HuH-7 (cell line): ENCODE results near the gene TNRC6B.
A peak's percentile ranks its signal among the peaks of the same experiment; 100 is the strongest.

Source experiments
- DNase-seq: peaks from one replicate; pipeline ENCODE4 v3.0.0; 2011; ENCODE audit warnings: low spot score

TNRC6B gene

DNA sequence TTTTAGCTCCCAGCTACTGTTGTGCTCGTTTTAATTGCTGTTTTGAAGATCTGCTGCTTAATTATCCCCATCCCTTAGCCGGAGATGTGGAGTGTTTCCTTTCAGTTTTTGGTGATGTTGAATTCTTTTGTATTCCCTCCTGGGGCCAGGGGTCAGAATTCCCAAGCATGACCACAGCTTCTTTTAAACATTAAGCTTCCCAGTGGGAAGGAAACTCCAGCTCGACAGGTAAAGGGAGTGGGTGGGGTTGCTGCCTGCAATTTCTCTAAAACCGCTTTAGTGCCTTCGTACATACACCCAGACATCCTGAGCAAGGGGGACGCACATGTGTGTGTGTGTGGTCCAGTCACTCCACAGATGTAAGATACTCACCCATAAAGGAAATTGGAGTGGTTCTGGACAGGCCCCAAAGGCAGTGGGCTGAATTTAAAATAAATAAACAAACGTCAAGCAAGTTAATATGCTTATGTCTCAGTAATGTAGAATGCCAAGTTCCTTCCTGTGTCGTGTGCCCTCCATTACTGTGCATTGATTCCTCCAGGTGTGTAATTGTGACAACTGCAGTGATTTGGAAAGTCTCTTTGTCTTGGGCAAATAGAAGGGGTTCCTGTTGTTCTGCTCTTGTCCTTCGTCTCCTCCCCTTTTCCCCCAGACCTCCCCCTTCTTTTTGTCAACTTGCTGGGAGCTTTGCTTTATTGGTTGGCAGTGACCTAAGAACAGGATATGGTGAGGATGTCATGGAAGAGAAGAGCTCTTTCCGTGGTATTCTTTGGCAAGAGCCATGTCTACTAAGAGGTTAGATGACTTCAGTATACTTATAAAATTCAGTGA, 149.4 kb downstream of the TNRC6B start:
- no peak for DNase-seq

DNA sequence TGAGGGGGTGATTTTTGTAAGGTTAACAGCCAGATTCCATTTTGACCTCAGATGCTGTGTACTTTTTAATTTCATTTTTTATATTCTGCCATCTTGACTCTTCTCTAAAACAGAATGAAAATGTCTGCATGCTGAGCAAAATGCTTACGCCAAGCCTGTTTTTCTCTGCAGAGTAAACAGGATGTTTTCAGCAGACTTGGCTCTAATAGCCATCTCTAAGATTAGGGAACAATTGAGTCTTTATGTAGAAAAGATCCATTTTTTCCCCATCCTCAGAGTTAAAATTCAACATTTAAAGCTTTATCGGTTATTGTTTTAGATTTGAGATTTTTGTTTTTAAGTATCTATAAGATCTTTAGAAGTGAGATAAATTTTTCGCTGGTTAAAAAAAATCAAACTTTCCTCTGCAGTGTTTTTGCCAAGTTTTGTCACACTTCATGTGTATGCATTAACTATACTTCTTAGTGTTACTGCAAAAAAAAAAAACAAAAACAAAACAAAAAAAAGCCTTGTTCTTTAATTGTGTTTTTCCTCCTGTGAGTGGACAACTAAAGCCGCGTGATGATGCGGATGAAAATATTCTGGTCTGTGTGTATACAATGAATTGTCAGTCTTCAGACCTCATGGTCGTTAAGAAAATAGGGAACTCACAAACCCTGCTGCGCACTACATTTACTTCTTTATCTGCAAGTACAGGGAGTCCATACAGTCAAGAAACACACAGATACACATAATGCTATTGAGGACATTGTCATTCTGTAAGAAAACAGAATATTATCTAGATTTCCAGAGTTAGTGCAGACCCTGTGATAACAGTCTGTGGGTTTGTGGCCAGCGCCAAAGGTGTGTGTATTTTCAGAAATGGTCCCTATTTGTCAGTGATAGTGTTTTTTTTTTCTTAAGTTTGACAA, 151.1 kb downstream of the TNRC6B start:
- no peak for DNase-seq

DNA sequence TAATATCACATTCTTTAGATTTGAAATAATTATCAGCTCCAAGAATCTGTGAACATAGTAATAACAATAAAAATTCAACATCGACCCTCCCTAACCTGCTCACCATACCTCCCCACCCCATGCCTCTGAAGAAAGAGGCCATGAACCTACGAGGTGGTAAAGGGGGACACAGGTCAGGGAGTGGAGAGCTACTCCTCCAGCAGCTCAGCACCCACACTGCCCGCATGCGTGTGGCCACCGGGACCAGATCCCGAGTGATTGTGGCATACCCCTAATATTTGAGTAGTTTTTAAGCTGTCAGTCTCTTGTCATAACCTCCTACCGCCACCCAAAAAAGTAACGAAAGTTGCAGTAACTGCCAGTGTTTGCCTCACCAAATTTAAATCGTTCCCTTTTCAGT, 151.7 kb downstream of the TNRC6B start:
- DNase-seq = no peak

DNA sequence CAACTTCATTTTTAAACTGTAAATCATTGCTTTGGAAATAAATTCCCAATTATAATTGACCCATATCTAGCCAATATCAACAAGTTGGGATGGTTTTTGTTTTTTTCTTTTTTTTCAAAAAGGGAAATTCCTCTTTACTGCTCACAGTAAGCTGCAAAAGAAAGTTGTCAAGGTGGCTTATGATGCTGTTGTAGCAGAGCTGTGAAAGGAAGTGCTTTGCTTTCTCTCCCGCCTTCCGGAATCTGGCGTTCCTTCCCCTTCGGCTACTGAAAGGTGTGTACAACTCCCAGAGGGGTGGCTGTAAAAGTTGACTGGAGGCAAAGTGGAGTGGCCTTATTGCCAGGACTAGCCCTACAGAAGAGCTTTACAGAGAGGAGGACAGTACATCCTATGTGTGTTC, 152.4 kb downstream of the TNRC6B start:
- no peak for DNase-seq

DNA sequence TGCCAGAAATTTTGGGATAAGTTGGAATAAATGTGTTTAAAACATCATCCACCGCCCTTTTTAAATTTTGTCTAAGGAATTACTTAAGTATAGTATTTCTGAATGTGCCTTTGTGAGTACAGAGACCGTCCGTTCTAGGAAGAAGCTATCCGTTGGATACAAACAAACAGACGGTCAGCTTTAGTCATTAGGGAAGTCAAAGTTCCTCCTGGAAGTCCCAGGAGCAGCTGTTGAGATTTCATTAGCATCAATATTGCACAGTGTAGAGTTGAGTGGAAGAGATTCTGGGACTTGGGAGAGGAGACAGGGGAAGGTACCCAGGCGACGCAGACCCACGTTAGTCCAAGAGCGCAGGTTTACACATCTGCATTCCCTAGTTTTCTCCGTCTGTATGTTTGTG, 152.9 kb downstream of the TNRC6B start:
- DNase-seq = no peak

DNA sequence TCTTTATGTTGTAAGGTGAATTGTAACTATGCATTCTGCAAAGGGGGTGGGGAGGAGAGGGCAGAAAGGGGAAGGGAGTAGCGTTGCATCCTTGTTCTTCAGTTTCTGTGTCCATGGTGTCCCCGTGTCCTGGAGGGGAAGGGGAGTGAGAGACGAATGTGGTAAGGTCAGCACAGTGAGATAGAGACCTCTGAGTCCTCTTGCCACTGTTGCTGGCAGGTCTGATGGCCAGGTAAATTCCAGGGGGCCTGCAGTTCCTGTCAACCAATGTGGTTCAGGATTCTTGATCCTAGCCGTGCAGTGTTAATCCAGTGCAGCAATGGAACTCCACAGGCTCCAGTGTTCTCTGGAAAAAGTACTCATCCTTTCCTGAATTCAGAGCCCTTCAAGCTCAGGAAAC, 154.0 kb downstream of the TNRC6B start:
- DNase-seq = no peak

DNA sequence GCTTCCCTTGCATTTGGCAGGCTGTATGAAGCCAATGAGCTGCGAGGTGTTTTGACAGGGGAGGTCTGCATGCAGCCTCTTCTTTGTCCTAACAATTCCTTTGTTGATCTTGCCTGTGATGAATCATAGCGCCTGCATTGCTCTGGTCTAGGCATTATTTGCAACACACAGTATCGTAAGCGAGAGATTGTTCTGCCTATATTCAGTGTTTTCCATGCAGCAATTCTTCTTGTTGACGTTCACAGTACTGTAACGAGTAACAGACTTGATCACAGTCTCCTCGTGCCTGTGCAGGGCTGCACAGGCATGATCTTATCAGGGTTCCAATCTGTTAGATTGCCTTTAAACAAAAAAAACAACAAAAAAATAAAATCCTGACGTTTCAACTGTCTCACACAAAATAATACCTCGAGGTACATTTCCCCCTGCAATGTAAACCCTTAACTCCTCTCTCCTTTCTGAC, 154.6 kb downstream of the TNRC6B start:
- DNase-seq = no peak

DNA sequence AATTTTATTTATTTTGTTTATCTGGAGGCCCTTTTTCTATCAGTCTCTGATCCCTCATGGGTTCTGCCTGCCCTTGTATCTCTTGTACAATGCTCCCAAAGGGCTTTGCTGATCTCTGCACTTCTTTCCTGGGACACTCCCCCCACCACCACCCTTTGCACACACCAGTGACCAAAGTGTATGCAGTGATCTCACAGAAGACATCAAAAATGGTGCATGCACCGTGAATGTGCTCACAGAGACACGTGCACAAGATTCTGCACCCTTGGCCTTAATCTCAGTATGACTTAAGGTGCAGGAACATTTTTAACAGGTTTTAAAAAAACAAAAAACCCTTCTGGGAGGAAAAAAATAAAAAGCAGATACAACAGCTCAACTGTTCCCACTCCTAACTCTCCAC, 156.3 kb downstream of the TNRC6B start:
- no peak for DNase-seq

DNA sequence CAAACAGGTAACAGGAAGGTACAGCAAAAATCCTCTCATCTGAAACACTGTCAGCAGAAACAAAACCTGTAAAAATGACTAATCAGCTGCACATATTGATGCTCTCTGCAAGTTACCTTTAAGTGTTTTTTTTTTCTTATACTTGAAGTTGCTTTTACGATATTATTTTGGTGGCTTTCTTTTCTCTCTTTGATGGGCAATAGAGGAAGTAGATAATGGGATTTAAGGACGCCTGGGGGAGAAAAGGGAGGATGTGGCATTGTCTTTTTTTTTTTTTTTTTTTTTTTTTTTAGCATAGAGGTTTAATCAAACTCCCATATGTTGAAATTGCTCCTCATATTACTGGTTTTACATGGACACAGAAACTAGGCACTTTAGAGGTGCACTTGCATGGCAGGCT, 157.2 kb downstream of the TNRC6B start:
- DNase-seq = no peak

DNA sequence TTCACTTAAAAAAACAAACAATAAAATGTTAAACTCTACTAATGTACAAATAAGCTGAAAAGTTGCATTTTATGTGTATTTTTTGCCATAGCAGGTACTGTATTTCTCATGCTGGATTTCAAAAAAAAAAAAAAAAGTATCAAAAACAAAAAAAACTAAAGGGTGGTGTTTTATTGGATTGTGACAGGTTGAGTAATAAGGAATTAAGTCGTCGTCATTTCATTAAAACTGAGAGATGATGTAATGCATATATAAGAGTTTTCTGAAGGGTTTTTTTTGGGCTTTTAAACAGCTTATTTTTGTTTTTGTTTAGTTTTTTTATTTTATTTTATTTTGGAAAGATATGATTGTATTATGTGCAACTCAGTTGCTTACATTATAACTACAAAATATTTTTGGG, 157.6 kb downstream of the TNRC6B start:
- no peak for DNase-seq

DNA sequence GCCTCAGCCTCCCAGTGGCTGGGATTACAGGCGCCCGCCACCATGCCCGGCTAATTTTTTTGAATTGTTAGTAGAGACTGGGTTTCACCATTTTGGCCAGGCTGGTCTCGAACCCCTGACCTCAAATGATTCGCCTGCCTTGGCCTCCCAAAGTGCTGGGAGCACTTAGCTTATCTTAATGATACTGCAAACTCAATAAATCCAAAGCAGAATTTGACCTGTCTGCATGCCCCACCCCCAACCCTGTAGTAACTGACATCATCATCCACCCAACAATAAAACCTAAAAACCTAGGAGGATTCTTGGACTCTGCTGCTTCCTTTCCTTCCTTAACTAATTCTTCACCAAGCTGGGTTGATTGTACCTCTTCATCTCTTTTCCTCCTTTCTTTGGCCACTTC, 162.3 kb downstream of the TNRC6B start:
- DNase-seq = no peak

DNA sequence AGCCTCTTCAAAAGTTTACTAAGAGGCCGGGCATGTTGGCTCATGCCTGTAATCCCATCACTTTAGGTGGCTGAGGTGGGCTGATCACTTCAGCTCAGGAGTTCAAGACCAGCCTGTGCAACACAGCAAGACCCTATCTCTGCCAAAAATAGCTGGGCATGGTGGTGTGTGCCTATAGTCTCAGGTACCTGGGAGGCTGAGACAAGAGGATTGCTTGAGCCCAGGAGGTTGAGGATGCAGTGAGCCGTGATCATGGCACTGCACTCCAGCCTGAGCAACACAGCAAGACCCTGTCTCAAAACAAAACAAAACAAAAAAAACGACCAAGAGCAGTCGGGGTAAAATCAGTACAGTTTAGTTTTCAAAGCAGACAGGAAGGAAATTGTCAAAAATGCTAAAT, 163.9 kb downstream of the TNRC6B start:
- no peak for DNase-seq

DNA sequence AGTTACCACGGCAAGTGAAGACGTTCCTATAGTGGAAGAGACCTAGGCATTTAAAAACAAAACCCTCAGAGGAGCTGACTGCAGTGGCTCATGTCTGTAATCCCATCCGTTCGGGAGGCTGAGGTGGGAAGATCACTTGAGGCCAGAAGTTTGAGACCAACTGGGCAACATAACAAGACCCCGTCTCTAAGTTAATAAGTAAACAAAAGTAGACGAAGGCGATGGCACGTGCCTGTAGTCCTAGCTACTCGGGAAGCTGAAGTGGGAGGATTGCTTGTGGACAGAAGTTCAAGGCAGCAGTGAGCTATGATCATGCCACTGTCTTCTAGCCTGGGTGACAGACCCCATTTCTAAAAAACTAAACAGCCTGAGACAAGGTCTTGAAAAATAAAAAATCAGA, 164.8 kb downstream of the TNRC6B start:
- DNase-seq = no peak

DNA sequence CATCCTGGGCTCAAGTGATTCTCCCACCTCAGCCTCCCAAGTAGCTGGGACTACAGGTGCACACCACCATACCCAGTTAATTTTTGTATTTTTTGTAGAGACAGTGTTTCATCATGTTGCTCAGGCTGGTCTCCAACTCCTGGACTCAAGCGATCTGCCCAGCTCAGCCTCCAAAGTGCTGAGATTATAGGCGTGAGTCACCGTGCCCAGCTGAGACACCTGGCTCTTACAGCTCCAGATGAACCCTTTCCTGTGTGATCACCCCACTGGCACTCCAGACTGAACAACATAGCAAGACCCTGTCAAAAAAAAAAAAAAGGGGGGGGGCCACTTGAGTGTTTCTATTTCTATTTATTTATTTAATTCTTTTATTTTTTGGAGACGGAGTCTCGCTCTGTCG, 167.5 kb downstream of the TNRC6B start:
- no peak for DNase-seq

DNA sequence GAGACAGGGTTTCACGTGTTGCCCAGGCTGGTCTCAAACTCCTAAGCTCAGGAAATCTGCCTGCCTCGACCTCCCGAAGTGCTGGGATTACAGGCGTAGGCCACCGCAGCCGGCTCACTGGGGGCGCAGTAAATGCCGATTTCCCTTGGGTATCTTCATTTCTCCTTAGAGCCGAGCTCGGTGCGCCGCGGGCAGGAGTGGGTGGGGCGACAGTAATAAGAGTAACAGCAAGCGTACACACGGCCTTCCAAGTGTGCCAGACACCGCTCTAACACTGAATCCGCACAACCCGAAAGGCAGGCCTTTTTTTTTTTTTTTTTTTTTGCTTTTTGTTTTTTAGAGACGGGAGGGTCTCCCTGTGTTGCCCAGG, 168.1 kb downstream of the TNRC6B start:
- peak; percentile 34 for DNase-seq

DNA sequence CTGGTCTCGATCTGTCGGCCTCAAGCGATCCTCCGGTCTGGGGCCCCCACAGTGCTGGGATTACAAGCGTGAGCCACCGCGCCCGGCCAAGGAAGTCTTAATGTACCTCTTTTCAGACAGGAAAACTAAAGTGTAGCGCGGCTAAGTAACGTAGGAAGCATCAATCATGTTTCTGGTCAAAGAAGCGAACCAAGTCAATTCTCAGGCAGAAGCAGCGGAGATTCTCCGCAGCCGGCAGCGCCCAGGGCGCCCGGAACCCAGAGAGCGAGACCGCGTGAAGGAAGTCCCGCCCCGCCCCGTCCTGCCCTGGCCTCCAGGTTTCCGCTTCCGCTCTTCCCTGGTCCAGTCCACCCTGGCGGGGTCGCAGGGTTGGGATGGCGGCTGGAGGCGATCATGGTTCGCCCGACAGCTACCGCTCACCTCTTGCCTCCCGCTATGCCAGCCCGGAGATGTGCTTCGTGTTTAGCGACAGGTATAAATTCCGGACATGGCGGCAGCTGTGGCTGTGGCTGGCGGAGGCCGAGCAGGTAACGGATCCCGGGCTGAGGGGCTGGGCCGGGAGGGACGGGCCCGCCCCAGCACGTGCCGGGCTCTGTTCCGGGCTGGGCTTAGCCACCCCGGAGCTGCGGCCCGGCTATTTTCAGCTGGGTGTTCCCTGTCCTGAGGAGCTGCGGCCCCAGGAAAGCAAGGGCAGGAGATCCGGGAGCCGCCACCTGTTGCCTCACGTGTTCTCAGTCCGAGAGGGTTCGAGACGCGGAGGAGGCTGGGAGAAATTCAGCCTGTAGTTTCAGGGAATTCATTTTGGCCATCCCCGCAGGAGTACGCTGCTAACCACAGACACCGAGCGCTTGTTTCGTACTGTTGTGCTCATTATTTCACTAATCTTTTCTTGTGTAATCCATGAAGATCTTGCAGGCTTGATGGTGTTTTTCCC, 168.7 kb downstream of the TNRC6B start, which contains the start of gene ADSL:
Gene ADSL, plus strand, starts transcription at position 316 of the 934 bp plus-strand sequence. Its CDS starts 59 bp downstream, at position 375.
- DNase-seq = peak; percentile 90

DNA sequence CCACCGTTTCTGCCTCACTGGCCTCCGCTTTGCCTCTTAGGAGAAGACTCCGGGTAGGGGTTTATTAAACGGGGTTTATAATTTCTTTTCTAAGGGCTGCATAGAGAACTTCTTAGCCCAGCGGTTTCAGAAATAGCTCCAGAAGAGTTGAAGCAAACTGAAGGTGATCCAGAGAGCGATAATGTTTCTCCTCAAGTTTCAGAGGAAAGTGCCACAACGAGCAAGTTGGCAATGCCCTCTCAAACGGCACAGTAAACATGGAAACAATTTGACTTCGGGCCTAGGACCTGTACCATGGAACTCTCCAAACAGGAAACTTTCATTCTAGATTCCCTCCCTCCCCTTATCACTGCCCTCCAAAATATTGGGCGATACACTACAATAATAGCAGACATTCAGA, 169.6 kb downstream of the TNRC6B start:
- DNase-seq = no peak

DNA sequence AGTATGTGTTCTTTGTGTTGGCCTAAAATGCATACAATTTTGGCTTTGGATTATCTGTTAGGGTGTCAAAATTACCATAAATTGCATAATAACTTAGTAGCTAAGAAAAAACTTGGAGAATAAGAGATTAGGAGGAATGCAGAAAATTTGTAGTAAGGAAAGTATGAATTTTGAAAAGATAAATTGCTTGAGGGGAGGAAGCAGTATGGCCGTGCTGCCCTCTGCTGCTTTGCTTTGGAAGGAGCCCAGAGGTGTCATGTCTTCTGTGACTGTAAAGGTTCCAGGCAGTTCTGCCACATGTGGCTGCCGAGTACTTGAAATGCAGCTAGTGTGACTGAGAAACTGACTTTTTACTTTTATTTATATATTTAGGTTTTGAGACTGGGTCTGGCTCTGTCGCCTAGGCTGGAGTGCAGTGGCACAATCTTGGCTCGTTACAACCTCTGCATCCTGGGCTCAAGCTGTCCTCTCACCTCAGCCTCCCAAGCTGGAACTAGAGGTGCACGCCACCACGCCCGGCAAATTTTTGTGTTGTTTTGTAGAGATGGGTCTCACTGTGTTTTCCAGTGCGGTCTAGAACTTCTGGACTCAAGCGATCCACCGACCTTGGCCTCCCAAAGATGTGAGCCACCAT, 170.4 kb downstream of the TNRC6B start:
- DNase-seq = peak; percentile 59

DNA sequence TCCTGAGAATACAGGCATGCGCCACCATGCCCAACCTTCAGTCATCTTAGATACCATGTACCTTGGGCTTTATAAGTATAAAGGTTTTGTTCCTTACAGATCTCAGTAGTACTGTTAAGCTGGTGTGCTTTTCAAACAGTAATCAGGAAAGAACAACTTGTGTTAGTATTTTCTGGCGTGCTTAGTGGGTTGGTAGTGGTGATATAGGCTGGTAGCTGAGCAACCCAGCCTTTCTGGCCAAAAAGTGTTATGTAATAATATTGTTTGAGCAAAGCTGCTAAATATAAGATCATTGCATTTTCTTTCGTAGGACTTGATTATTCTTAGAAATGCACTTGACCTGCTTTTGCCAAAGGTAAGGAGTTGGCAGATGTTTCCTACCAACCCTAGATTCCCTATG, 175.0 kb downstream of the TNRC6B start:
- no peak for DNase-seq

DNA sequence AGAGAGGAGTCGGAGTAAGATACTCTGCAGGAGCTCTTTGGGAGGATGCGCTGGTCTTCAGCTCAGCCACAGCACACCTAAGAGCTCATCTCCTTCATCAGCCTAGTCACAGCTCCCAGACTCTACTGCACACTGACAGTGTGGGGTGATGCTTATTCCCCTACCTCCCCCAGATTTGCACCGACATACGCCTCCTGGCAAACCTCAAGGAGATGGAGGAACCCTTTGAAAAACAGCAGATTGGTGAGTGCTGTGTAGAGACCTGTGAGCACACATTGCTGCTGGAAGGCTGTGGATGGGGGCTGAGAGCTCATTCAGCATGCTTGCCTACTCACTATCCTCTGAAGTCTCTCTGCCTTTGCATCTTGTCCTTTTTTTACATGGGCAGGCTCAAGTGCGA, 183.4 kb downstream of the TNRC6B start:
- no peak for DNase-seq

DNA sequence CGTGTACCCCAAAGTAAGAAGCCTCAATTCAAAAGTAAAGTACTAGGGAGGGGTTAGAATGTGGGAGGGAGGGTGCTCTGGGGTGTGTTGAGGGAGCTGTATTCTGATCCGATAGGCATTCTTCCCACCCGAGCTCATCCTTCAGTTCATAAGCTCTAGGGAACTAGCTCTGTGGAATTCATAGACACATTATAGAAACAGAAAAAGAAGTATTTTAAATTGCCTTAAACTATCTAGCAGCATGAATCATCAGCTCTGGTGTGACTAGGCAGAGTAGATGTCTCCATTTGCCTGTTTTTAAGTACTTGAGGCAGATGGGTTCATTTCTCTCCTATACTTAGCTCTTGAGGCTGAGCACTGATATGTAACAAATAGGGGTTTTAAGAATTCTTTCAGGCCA, 185.3 kb downstream of the TNRC6B start:
- DNase-seq = no peak

DNA sequence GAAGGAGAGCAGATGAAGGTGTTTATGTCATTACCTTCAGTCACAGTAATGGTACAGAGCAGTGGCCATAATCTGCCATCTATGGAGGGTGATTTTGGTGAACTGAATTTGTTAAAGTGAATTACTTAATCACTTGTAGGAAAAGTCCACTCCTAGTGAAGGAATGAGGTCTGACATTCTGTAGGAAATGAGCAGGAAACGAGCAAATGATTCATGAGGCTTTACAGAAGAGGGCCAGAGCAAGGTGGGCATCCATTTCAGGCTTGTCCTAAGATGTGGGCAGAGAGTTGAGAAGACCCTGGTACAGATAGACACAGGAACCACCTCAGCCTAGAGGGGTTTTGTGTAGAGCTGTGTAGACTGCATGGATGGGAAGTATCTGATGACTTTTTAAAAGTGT, 186.7 kb downstream of the TNRC6B start:
- no peak for DNase-seq
